Measurements from ENCODE around the gene ITGA2B.
A peak's percentile ranks its signal among the peaks of the same experiment; 100 is the strongest.

Gene ITGA2B

DNA sequence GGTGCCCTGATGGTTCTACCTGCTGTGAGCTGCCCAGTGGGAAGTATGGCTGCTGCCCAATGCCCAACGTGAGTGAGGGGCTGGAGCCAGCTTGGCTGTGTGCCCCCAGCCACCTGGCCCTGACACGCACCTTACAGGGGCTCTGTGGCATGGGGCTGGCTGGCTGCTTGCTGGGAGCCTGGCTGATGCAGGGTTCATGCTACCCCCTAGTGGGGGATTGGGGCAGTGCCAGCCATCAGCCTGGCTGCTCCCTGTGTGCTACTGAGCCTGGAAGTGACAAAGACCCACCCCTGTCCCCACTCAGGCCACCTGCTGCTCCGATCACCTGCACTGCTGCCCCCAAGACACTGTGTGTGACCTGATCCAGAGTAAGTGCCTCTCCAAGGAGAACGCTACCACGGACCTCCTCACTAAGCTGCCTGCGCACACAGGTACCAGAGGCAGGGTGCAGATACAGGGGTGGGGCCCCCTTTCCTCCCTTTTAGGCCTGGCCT, 38.7 kb downstream of the ITGA2B start:
- TF ChIP-seq, protein P1, sequence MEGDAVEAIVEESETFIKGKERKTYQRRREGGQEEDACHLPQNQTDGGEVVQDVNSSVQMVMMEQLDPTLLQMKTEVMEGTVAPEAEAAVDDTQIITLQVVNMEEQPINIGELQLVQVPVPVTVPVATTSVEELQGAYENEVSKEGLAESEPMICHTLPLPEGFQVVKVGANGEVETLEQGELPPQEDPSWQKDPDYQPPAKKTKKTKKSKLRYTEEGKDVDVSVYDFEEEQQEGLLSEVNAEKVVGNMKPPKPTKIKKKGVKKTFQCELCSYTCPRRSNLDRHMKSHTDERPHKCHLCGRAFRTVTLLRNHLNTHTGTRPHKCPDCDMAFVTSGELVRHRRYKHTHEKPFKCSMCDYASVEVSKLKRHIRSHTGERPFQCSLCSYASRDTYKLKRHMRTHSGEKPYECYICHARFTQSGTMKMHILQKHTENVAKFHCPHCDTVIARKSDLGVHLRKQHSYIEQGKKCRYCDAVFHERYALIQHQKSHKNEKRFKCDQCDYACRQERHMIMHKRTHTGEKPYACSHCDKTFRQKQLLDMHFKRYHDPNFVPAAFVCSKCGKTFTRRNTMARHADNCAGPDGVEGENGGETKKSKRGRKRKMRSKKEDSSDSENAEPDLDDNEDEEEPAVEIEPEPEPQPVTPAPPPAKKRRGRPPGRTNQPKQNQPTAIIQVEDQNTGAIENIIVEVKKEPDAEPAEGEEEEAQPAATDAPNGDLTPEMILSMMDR (IDR thresholded peaks at IDR 0.05) = peak; percentile 55

DNA sequence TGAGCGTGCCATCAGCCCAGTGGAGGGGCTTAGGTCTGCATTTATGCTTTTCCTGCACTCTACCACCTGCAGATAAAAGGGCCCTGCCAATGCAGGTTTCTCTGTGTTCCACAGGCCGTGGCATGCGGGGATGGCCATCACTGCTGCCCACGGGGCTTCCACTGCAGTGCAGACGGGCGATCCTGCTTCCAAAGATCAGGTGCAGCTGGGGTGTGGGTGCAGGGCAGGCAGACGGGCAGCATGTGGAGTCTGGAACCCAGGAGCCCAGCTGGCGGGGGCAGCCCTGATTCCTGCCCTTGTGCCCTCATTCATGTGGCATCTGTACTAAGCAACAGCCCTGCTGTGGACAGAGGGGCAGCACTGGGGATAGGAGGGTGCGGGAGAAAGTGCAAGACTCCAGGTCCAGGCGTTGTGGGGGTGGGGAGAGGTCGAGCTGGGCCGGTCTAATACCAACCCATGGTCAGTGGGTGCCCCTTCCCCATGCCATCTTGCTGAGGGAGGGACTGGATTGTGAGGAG, 39.8 kb downstream of the ITGA2B start:
- TF ChIP-seq, protein P1 (IDR thresholded peaks at IDR 0.05) = no peak

DNA sequence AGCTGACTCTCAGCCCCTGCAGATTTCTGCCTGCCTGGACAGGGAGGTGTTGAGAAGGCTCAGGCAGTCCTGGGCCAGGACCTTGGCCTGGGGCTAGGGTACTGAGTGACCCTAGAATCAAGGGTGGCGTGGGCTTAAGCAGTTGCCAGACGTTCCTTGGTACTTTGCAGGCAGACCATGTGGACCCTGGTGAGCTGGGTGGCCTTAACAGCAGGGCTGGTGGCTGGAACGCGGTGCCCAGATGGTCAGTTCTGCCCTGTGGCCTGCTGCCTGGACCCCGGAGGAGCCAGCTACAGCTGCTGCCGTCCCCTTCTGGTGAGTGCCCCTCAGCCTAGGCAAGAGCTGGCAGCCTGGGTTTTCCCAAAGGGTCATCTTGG, 40.5 kb downstream of the ITGA2B start:
- TF ChIP-seq, protein P1 (IDR thresholded peaks at IDR 0.05) = no peak

DNA sequence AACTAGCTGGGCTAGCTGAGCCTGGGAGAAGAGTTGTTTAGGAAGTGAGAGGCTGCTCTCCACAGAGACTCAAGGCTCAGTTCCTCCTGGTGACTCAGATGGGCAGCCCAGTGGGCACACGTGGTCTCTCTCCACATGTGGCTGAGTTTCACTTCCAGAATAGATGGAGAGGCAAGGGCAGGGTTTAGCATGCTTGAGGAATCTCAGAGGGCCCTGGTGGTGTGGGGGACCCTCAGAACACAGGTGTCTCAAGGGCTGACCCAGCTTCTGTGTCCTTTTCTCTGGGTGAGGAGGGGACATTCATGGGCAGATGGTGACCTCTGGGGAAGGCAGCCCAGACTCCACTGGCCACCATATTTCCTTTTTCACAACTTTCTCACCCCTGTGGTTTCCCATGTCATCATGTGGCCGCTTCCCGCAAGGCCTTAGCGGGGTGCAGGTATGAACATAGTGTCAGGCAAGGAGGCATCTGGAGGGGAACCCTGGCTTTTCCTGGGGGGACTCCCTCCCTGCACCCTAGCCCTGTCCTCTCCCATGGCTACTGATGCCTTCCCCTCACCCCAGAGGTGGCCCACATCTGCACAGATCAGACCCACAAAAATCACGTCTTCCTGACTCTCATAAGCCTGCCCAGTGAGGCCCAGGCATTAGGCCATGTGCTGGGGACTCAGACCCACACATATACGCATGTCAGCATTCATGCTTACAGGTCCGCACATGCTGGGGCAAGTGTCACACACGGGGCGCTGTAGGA, 41.0 kb downstream of the ITGA2B start:
- TF ChIP-seq, protein P1 (IDR thresholded peaks at IDR 0.05) = no peak

DNA sequence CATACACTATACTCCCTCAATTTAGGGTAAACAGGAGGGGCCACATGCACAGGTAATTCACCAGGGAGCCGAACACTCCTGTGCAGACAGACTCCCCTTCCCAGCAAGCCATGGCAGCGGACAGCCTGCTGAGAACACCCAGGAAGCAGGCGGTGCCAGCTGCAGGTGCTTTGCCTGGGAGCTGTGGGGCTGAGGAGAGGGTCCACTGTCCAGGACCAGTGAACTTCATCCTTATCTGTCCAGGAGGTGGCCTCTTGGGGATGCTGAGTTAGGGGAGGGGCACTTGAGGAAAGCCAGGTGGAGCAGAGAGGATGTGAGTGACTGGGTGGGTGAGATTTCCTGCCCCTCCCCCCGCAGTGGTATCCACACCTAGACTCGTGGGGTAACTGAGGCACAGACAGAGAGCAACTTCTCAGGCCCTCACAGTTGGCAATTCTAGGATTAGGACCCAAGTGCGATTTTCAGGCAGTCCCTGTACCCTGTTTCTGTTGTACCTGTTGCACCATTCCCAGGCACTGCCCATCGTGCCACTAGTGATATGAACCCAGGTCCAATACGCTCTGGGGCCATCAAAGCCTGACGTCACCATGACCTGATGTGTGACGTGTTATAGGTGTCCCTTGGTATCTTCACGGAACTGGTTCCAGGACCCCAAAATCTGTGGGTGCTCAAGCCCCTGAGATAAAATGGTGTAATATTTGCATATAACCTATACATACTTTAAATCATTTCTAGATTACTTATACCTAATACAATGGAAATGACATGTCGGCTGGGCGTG, 43.2 kb downstream of the ITGA2B start:
- TF ChIP-seq, protein P1 (IDR thresholded peaks at IDR 0.05) = no peak

DNA sequence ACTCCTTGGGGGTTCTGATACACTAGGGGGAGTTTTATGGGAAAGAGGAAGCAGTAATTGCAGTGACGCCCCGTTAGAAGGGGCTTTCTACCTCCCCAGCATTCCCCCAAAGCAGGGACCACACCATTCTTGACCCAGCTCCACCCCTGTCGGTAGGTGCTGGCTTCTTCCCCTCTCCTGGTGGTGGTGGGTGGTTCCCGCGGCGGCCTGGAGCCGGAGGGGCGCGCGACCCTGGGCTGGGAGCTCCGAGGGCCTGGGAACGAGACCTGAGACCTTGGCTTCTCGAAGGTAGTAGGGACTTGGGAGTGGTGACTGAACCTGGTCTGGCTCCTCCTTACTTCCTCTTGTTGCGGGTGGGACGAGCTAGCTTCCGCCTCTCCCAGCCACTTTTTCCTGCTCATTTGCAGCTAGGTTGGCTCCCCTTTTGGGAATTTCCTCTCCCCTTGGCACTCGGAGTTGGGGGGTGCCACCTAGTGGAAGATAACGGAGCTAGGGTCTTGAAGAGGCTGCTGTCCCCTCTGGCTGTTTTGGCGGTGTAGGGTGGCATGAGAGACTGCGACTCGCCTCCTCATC, 43.9 kb downstream of the ITGA2B start:
- TF ChIP-seq, protein P1 (IDR thresholded peaks at IDR 0.05) = 0 out of 2 replicates have a peak, but pooled peaks have one; percentile 15

DNA sequence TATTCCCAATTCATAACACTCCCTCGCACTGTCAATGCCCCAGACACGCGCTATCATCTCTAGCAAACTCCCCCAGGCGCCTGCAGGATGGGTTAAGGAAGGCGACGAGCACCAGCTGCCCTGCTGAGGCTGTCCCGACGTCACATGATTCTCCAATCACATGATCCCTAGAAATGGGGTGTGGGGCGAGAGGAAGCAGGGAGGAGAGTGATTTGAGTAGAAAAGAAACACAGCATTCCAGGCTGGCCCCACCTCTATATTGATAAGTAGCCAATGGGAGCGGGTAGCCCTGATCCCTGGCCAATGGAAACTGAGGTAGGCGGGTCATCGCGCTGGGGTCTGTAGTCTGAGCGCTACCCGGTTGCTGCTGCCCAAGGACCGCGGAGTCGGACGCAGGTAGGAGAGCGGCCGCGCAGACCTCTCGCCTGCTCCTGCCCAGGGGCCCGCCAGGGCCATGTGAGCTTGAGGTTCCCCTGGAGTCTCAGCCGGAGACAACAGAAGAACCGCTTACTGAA, 44.5 kb downstream of the ITGA2B start, which contains the start of gene GRN:
GRN (plus strand) TSS at position 364 of the 515 bp plus-strand sequence. CDS start 3,863 bp downstream, outside the sequence.
- TF ChIP-seq, protein P1 (IDR thresholded peaks at IDR 0.05) = no peak

All from LNCAP (cell line).